PC-3 (cell line): ENCODE data around the gene SORL1. TPM values are rescaled to one million over a fixed set of nuclear protein-coding genes. Genes with fewer than 3 reads are reported as not detected.

ENCODE experiments used
- ATAC-seq: fragments of 200-7000 bp; cut with Tn5 transposase; 2 replicates; pipeline ENCODE4 v1.9.1; 2020; ENCODE audit warnings: mild to moderate bottlenecking, moderate library complexity
- BruUV-seq: library from RNA; stranded (reverse); fragments of 400-500 nt; replicated peaks from 2 replicates; lab custom pipeline; 2021; lab: Mats Ljungman, UMichigan
- CTCF ChIA-PET: fragments of 300-600 bp; sonication (Branson Sonifier 250); formaldehyde crosslinking; loops from one replicate; lab custom pipeline; 2022; ENCODE audit warnings: antibody characterized with exemption; lab: Charles Lee
- POLR2A ChIA-PET: fragments of 300-600 bp; sonication (Branson Sonifier 250); formaldehyde crosslinking; loops from one replicate; lab custom pipeline; 2022; ENCODE audit warnings: antibody characterized with exemption; ENCODE audit not compliant: unreplicated experiment; lab: Charles Lee
- DNase-seq: peaks from one replicate; pipeline ENCODE4 v3.0.0-alpha.2; 2015
- H2AFZ ChIP-seq: fragments of 300-600 bp; sonication (generic); 2 replicates; pipeline ENCODE4 v1.6.0; 2016; ENCODE audit warnings: antibody characterized with exemption, low read length
- H3F3A ChIP-seq: fragments of 300-600 bp; sonication (generic); one replicate; pipeline ENCODE4 v1.6.0; 2017; ENCODE audit warnings: antibody characterized with exemption, low read length, control low read depth, mild to moderate bottlenecking; ENCODE audit not compliant: unreplicated experiment
- H3K27ac ChIP-seq: fragments of 300-600 bp; sonication (generic); 2 replicates; pipeline ENCODE4 v1.5.1; 2016; ENCODE audit warnings: mild to moderate bottlenecking, low read length
- H3K27me3 ChIP-seq: fragments of 300-600 bp; sonication (generic); 2 replicates; pipeline ENCODE4 v1.6.1; 2016; ENCODE audit warnings: low read length, mixed read lengths
- H3K36me3 ChIP-seq: fragments of 300-600 bp; sonication (generic); 2 replicates; pipeline ENCODE4 v1.6.1; 2016; ENCODE audit warnings: low read depth, mixed run types, low read length, mixed read lengths
- H3K4me1 ChIP-seq: fragments of 300-600 bp; sonication (generic); 2 replicates; pipeline ENCODE4 v1.5.1; 2016; ENCODE audit warnings: low read length; ENCODE audit not compliant: insufficient read depth
- H3K4me2 ChIP-seq: fragments of 300-600 bp; sonication (generic); 2 replicates; pipeline ENCODE4 v1.6.0; 2016; ENCODE audit warnings: low read length
- H3K4me3 ChIP-seq: fragments of 300-600 bp; sonication (generic); 2 replicates; pipeline ENCODE4 v1.5.1; 2016; ENCODE audit warnings: mild to moderate bottlenecking, low read length, mixed read lengths
- H3K79me2 ChIP-seq: fragments of 300-600 bp; sonication (generic); 2 replicates; pipeline ENCODE4 v1.6.1; 2017; ENCODE audit warnings: low read length, mixed read lengths
- H3K9ac ChIP-seq: fragments of 300-600 bp; sonication (generic); 2 replicates; pipeline ENCODE4 v1.6.0; 2016; ENCODE audit warnings: mild to moderate bottlenecking, low read length
- H3K9me2 ChIP-seq: fragments of 300-600 bp; sonication (generic); replicated peaks from 2 replicates; pipeline ENCODE4 v1.6.1; 2016; ENCODE audit warnings: mixed run types, low read length, mixed read lengths
- H3K9me3 ChIP-seq: fragments of 300-600 bp; sonication (generic); 2 replicates; pipeline ENCODE4 v1.6.1; 2016; ENCODE audit warnings: low read length, mixed read lengths
- H4K20me1 ChIP-seq: fragments of 300-600 bp; sonication (generic); 2 replicates; pipeline ENCODE4 v1.6.1; 2016; ENCODE audit warnings: low read length, mixed read lengths
- EZH2 ChIP-seq: fragments of 300-600 bp; sonication (generic); IDR thresholded peaks from one replicate; pipeline ENCODE4 v1.6.1; 2017; ENCODE audit warnings: antibody characterized with exemption, mild to moderate bottlenecking, low read length; ENCODE audit not compliant: unreplicated experiment
- EZH2phosphoT487 ChIP-seq: fragments of 300-600 bp; sonication (generic); IDR thresholded peaks from 2 replicates; pipeline ENCODE4 v1.6.1; 2018; ENCODE audit warnings: mild to moderate bottlenecking, antibody characterized with exemption, low read length, borderline replicate concordance
- intact Hi-C: fragments of 100-400 bp; cut with micrococcal nuclease; formaldehyde crosslinking; loops from 2 replicates; pipeline ENCODE4 v1.9.0; 2023
- total RNA-seq: library from RNA; depleted of rRNA; stranded (reverse); fragments of >200 nt; gene quantifications from 2 replicates; pipeline ENCODE4 v1.2.3, GENCODE V29; 2014
- TF ChIP-seq, protein P1 (sequence below): fragments of 300-600 bp; sonication (generic); conservative IDR thresholded peaks from 2 replicates; pipeline ENCODE4 v1.5.1; 2017; ENCODE audit warnings: antibody characterized with exemption, low read depth, mild to moderate bottlenecking, low read length

The SORL1 gene
- total RNA-seq, 1 experiment from 2014 or later = 53.7 TPM

DNA sequence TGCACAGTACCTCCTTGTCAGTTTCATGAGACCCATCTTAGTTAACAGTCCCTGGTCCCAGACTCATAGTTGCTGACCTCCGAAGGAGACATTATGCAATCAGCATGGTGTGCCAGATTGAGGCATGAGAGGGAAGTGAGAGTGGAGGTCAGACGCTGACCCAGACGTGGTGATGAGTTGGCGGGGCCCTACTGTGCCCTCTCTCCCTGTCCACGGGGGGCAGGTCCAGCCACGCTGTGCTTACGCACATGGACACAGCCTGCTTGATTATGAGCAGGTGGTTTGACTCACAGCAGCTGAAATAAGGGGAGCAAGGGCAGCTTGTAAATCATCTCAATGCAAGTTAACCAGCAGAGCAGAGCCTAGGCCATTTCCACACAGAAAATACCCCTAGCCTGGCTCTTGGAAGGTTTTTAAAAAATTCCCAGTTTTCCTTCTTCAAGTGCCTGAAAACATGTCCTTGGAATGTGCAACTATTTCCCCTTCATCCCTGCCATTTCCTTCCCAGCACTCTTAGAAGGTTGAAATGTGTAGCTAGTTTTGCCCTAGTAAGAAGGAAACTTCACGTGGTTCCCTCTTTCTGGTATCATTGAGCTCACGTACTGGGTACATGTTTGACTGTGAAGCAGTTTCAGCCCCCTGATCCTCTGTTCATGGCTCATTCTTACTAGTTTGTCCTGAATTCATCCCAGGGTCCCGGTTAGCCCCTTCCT lies 123.3 kb downstream of the SORL1 start:
- POLR2A ChIA-PET = no interaction called here
- intact Hi-C loops = no loop called here
- no peaks in the 10 kb centered on the region for H4K20me1 ChIP-seq
- no peaks in the 10 kb centered on the region for H3K9me3 ChIP-seq
- no peak overlapping the region for H2AFZ ChIP-seq
- no peak overlapping the region for H3K9ac ChIP-seq
- no peak for ATAC-seq
- H3K27ac ChIP-seq = no peak overlapping the region
- no peaks in the 10 kb centered on the region for H3K9me2 ChIP-seq
- CTCF ChIA-PET = no interaction called here
- peaks cover 8% of the 10 kb centered on the region for H3K36me3 ChIP-seq
- no peaks in the 10 kb centered on the region for H3K4me1 ChIP-seq
- no peaks in the 10 kb centered on the region for H3K27me3 ChIP-seq
- no peak overlapping the region for H3K4me2 ChIP-seq
- no peak for DNase-seq
- TF ChIP-seq, protein P1, sequence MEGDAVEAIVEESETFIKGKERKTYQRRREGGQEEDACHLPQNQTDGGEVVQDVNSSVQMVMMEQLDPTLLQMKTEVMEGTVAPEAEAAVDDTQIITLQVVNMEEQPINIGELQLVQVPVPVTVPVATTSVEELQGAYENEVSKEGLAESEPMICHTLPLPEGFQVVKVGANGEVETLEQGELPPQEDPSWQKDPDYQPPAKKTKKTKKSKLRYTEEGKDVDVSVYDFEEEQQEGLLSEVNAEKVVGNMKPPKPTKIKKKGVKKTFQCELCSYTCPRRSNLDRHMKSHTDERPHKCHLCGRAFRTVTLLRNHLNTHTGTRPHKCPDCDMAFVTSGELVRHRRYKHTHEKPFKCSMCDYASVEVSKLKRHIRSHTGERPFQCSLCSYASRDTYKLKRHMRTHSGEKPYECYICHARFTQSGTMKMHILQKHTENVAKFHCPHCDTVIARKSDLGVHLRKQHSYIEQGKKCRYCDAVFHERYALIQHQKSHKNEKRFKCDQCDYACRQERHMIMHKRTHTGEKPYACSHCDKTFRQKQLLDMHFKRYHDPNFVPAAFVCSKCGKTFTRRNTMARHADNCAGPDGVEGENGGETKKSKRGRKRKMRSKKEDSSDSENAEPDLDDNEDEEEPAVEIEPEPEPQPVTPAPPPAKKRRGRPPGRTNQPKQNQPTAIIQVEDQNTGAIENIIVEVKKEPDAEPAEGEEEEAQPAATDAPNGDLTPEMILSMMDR = no peak
- TF ChIP-seq EZH2phosphoT487 (no peak), EZH2 (no peak)
- BruUV-seq = no TSS peak
- no peaks in the 10 kb centered on the region for H3K79me2 ChIP-seq
- H3F3A ChIP-seq = no peaks in the 10 kb centered on the region
- no peak overlapping the region for H3K4me3 ChIP-seq

DNA sequence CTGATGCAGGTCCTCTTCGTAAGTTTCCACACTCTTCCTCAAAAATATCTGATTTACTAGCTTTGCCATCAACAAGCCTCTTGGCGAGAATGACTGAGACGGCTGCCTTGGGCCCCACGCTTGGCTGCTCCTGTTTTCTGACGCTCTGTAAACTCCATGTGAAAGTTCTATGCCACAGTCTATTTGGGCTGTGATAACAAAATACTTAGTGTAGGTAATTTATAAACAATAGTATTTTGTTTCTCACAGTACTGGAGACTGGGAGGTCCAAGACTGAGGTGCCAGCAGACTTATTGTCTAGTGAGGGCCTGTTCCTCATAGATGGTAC lies 123.8 kb downstream of the SORL1 start:
- peaks cover 8% of the 10 kb centered on the region for H3K36me3 ChIP-seq
- ChIA-PET POLR2A (no interaction called here), CTCF (no interaction called here)
- no peaks in the 10 kb centered on the region for H3K27me3 ChIP-seq
- H3K4me3 ChIP-seq = no peak overlapping the region
- no peak overlapping the region for H3K9ac ChIP-seq
- TF ChIP-seq EZH2 (no peak), EZH2phosphoT487 (no peak)
- TF ChIP-seq, protein P1 = no peak
- no peaks in the 10 kb centered on the region for H3K9me3 ChIP-seq
- H3F3A ChIP-seq = no peaks in the 10 kb centered on the region
- no peaks in the 10 kb centered on the region for H3K4me1 ChIP-seq
- no peak overlapping the region for H2AFZ ChIP-seq
- H4K20me1 ChIP-seq = no peaks in the 10 kb centered on the region
- ATAC-seq = no peak
- intact Hi-C loops = no loop called here
- no peaks in the 10 kb centered on the region for H3K79me2 ChIP-seq
- no peaks in the 10 kb centered on the region for H3K9me2 ChIP-seq
- no peak for DNase-seq
- BruUV-seq = no TSS peak
- no peak overlapping the region for H3K27ac ChIP-seq
- H3K4me2 ChIP-seq = no peak overlapping the region

DNA sequence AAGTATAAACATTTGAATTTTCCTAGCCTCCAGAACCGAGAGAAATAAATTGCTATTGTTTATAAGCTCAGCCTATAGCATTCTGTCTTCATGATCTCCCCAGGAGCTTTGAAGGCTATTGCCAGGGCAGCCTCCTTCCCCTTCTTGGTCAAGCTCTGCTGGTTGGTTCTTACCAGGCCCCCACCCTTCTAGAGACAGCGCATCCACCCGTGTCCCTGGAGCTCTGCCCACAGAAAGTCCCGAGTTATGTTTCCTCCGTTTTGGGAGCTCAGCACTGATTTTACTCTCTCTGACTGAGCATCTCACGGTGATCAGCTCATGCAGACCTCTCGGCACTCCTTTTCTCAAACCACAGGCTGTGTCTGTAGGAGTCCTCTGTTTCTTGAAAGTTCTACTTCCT lies 124.4 kb downstream of the SORL1 start:
- H4K20me1 ChIP-seq = no peaks in the 10 kb centered on the region
- H3F3A ChIP-seq = no peaks in the 10 kb centered on the region
- H3K4me1 ChIP-seq = no peaks in the 10 kb centered on the region
- no peak overlapping the region for H3K4me2 ChIP-seq
- CTCF ChIA-PET = no interaction called here
- no TSS peak for BruUV-seq
- H3K9me3 ChIP-seq = no peaks in the 10 kb centered on the region
- peaks cover 8% of the 10 kb centered on the region for H3K36me3 ChIP-seq
- no peaks in the 10 kb centered on the region for H3K79me2 ChIP-seq
- no peak for TF ChIP-seq EZH2phosphoT487
- TF ChIP-seq, protein P1 = no peak
- no peak for TF ChIP-seq EZH2
- no peak overlapping the region for H3K27ac ChIP-seq
- POLR2A ChIA-PET = interaction anchor here (0.7 kb wide), 1 partner anchor 945 kb away, joined by 3 read pairs; no protein-coding TSS in a partner anchor
- no peak overlapping the region for H3K4me3 ChIP-seq
- DNase-seq (no peak), ATAC-seq (no peak)
- H2AFZ ChIP-seq = no peak overlapping the region
- H3K9me2 ChIP-seq = no peaks in the 10 kb centered on the region
- intact Hi-C loops = no loop called here
- H3K9ac ChIP-seq = no peak overlapping the region
- H3K27me3 ChIP-seq = no peaks in the 10 kb centered on the region
